KMS-11 (cell line): Measurements from ENCODE around the gene CACNA1S.

ENCODE experiments used
- H2AFZ ChIP-seq: fragments of 200-600 bp; sonication (generic); 2 replicates; pipeline ENCODE4 v1.6.1; 2016; ENCODE audit warnings: antibody characterized with exemption, mixed run types, low read depth
- H3K27ac ChIP-seq: fragments of 200-600 bp; sonication (generic); 2 replicates; pipeline ENCODE4 v1.6.1; 2016; ENCODE audit warnings: mild to moderate bottlenecking, mixed run types
- H3K27me3 ChIP-seq: fragments of 200-600 bp; sonication (generic); 2 replicates; pipeline ENCODE4 v1.6.1; 2017; ENCODE audit warnings: mild to moderate bottlenecking, low read depth, mixed run types, moderate library complexity; ENCODE audit not compliant: insufficient read depth
- H3K36me3 ChIP-seq: fragments of 200-600 bp; sonication (generic); 2 replicates; pipeline ENCODE4 v1.6.1; 2017; ENCODE audit warnings: mild to moderate bottlenecking, mixed run types; ENCODE audit not compliant: insufficient read depth
- H3K4me1 ChIP-seq: fragments of 200-600 bp; sonication (generic); 2 replicates; pipeline ENCODE4 v1.6.1; 2016; ENCODE audit warnings: mild to moderate bottlenecking, low read depth, mixed run types; ENCODE audit not compliant: poor library complexity, severe bottlenecking
- H3K4me2 ChIP-seq: fragments of 200-600 bp; sonication (generic); 2 replicates; pipeline ENCODE4 v1.7.0; 2016; ENCODE audit warnings: mild to moderate bottlenecking, mixed run types
- H3K4me3 ChIP-seq: fragments of 200-600 bp; sonication (generic); IDR thresholded peaks from 2 replicates; pipeline ENCODE4 v1.6.1; 2017; ENCODE audit warnings: low read depth, low read length, mixed read lengths; ENCODE audit not compliant: insufficient read depth
- H3K79me2 ChIP-seq: fragments of 200-600 bp; sonication (generic); 2 replicates; pipeline ENCODE4 v1.6.1; 2016; ENCODE audit warnings: low read depth, mixed run types; ENCODE audit not compliant: insufficient read depth
- H3K9ac ChIP-seq: fragments of 200-600 bp; sonication (generic); 2 replicates; pipeline ENCODE4 v1.6.1; 2016; ENCODE audit warnings: mild to moderate bottlenecking, mixed run types
- H4K20me1 ChIP-seq: fragments of 200-600 bp; sonication (generic); 2 replicates; pipeline ENCODE4 v1.6.1; 2016; ENCODE audit warnings: mild to moderate bottlenecking, mixed run types; ENCODE audit not compliant: insufficient read depth
- CTCF ChIP-seq: fragments of 200-600 bp; sonication (generic); conservative IDR thresholded peaks from 2 replicates; pipeline ENCODE4 v1.6.1; 2017; ENCODE audit warnings: low read depth, mild to moderate bottlenecking, antibody characterized with exemption, low read length, moderate library complexity, mixed read lengths

CACNA1S gene

GRCh38 chr1:201136355-201137023 is 24.3 kb upstream of the CACNA1S start:
- TF ChIP-seq CTCF = no peak
- no peaks in the 10 kb centered on the region for H4K20me1 ChIP-seq
- no peak overlapping the region for H3K9ac ChIP-seq
- H3K4me2 ChIP-seq = no peak overlapping the region
- no peak overlapping the region for H2AFZ ChIP-seq
- no peak overlapping the region for H3K4me3 ChIP-seq
- no peak overlapping the region for H3K27ac ChIP-seq
- no peaks in the 10 kb centered on the region for H3K36me3 ChIP-seq
- no peaks in the 10 kb centered on the region for H3K4me1 ChIP-seq
- H3K27me3 ChIP-seq = no peaks in the 10 kb centered on the region
- H3K79me2 ChIP-seq = no peaks in the 10 kb centered on the region

GRCh38 chr1:201134405-201134804 is 22.2 kb upstream of the CACNA1S start:
- no peaks in the 10 kb centered on the region for H3K4me1 ChIP-seq
- no peaks in the 10 kb centered on the region for H3K27me3 ChIP-seq
- no peaks in the 10 kb centered on the region for H3K79me2 ChIP-seq
- no peaks in the 10 kb centered on the region for H4K20me1 ChIP-seq
- H3K27ac ChIP-seq = no peak overlapping the region
- no peaks in the 10 kb centered on the region for H3K36me3 ChIP-seq
- no peak overlapping the region for H3K4me3 ChIP-seq
- H2AFZ ChIP-seq = no peak overlapping the region
- no peak for TF ChIP-seq CTCF
- no peak overlapping the region for H3K4me2 ChIP-seq
- H3K9ac ChIP-seq = no peak overlapping the region

GRCh38 chr1:201131398-201131797 is 19.2 kb upstream of the CACNA1S start:
- Histone ChIP-seq H3K36me3 (no peaks in the 10 kb centered on the region), H4K20me1 (no peaks in the 10 kb centered on the region), H2AFZ (no peak overlapping the region), H3K27me3 (no peaks in the 10 kb centered on the region), H3K4me2 (no peak overlapping the region), H3K27ac (no peak overlapping the region), H3K9ac (no peak overlapping the region), H3K4me1 (no peaks in the 10 kb centered on the region), H3K79me2 (no peaks in the 10 kb centered on the region), H3K4me3 (no peak overlapping the region)
- no peak for TF ChIP-seq CTCF

GRCh38 chr1:201128962-201129361 is 16.7 kb upstream of the CACNA1S start:
- no peak overlapping the region for H3K9ac ChIP-seq
- no peak for TF ChIP-seq CTCF
- H3K27me3 ChIP-seq = no peaks in the 10 kb centered on the region; the same call in 1 of the 2 replicates
- no peaks in the 10 kb centered on the region for H4K20me1 ChIP-seq
- no peak overlapping the region for H3K27ac ChIP-seq
- no peak overlapping the region for H3K4me2 ChIP-seq
- H3K79me2 ChIP-seq = no peaks in the 10 kb centered on the region
- no peak overlapping the region for H2AFZ ChIP-seq
- H3K36me3 ChIP-seq = no peaks in the 10 kb centered on the region
- no peak overlapping the region for H3K4me3 ChIP-seq
- no peaks in the 10 kb centered on the region for H3K4me1 ChIP-seq
